PC-3 (cell line): Measurements from ENCODE around the gene TOLLIP. TPM values are rescaled to one million over a fixed set of nuclear protein-coding genes. Genes with fewer than 3 reads are reported as not detected.

ENCODE experiments used
- ATAC-seq: fragments of 200-7000 bp; cut with Tn5 transposase; 2 replicates; pipeline ENCODE4 v1.9.1; 2020; ENCODE audit warnings: mild to moderate bottlenecking, moderate library complexity
- BruUV-seq: library from RNA; stranded (reverse); fragments of 400-500 nt; replicated peaks from 2 replicates; lab custom pipeline; 2021; lab: Mats Ljungman, UMichigan
- CTCF ChIA-PET: fragments of 300-600 bp; sonication (Branson Sonifier 250); formaldehyde crosslinking; loops from one replicate; lab custom pipeline; 2022; ENCODE audit warnings: antibody characterized with exemption; lab: Charles Lee
- POLR2A ChIA-PET: fragments of 300-600 bp; sonication (Branson Sonifier 250); formaldehyde crosslinking; loops from one replicate; lab custom pipeline; 2022; ENCODE audit warnings: antibody characterized with exemption; ENCODE audit not compliant: unreplicated experiment; lab: Charles Lee
- DNase-seq: peaks from one replicate; pipeline ENCODE4 v3.0.0-alpha.2; 2015
- H2AFZ ChIP-seq: fragments of 300-600 bp; sonication (generic); 2 replicates; pipeline ENCODE4 v1.6.0; 2016; ENCODE audit warnings: antibody characterized with exemption, low read length
- H3F3A ChIP-seq: fragments of 300-600 bp; sonication (generic); one replicate; pipeline ENCODE4 v1.6.0; 2017; ENCODE audit warnings: antibody characterized with exemption, low read length, control low read depth, mild to moderate bottlenecking; ENCODE audit not compliant: unreplicated experiment
- H3K27ac ChIP-seq: fragments of 300-600 bp; sonication (generic); 2 replicates; pipeline ENCODE4 v1.5.1; 2016; ENCODE audit warnings: mild to moderate bottlenecking, low read length
- H3K27me3 ChIP-seq: fragments of 300-600 bp; sonication (generic); 2 replicates; pipeline ENCODE4 v1.6.1; 2016; ENCODE audit warnings: low read length, mixed read lengths
- H3K36me3 ChIP-seq: fragments of 300-600 bp; sonication (generic); 2 replicates; pipeline ENCODE4 v1.6.1; 2016; ENCODE audit warnings: low read depth, mixed run types, low read length, mixed read lengths
- H3K4me1 ChIP-seq: fragments of 300-600 bp; sonication (generic); 2 replicates; pipeline ENCODE4 v1.5.1; 2016; ENCODE audit warnings: low read length; ENCODE audit not compliant: insufficient read depth
- H3K4me2 ChIP-seq: fragments of 300-600 bp; sonication (generic); 2 replicates; pipeline ENCODE4 v1.6.0; 2016; ENCODE audit warnings: low read length
- H3K4me3 ChIP-seq: fragments of 300-600 bp; sonication (generic); 2 replicates; pipeline ENCODE4 v1.5.1; 2016; ENCODE audit warnings: mild to moderate bottlenecking, low read length, mixed read lengths
- H3K79me2 ChIP-seq: fragments of 300-600 bp; sonication (generic); 2 replicates; pipeline ENCODE4 v1.6.1; 2017; ENCODE audit warnings: low read length, mixed read lengths
- H3K9ac ChIP-seq: fragments of 300-600 bp; sonication (generic); 2 replicates; pipeline ENCODE4 v1.6.0; 2016; ENCODE audit warnings: mild to moderate bottlenecking, low read length
- H3K9me2 ChIP-seq: fragments of 300-600 bp; sonication (generic); replicated peaks from 2 replicates; pipeline ENCODE4 v1.6.1; 2016; ENCODE audit warnings: mixed run types, low read length, mixed read lengths
- H3K9me3 ChIP-seq: fragments of 300-600 bp; sonication (generic); 2 replicates; pipeline ENCODE4 v1.6.1; 2016; ENCODE audit warnings: low read length, mixed read lengths
- H4K20me1 ChIP-seq: fragments of 300-600 bp; sonication (generic); 2 replicates; pipeline ENCODE4 v1.6.1; 2016; ENCODE audit warnings: low read length, mixed read lengths
- EZH2 ChIP-seq: fragments of 300-600 bp; sonication (generic); IDR thresholded peaks from one replicate; pipeline ENCODE4 v1.6.1; 2017; ENCODE audit warnings: antibody characterized with exemption, mild to moderate bottlenecking, low read length; ENCODE audit not compliant: unreplicated experiment
- EZH2phosphoT487 ChIP-seq: fragments of 300-600 bp; sonication (generic); IDR thresholded peaks from 2 replicates; pipeline ENCODE4 v1.6.1; 2018; ENCODE audit warnings: mild to moderate bottlenecking, antibody characterized with exemption, low read length, borderline replicate concordance
- intact Hi-C: fragments of 100-400 bp; cut with micrococcal nuclease; formaldehyde crosslinking; loops from 2 replicates; pipeline ENCODE4 v1.9.0; 2023
- total RNA-seq: library from RNA; depleted of rRNA; stranded (reverse); fragments of >200 nt; gene quantifications from 2 replicates; pipeline ENCODE4 v1.2.3, GENCODE V29; 2014
- TF ChIP-seq, protein P1 (sequence below): fragments of 300-600 bp; sonication (generic); conservative IDR thresholded peaks from 2 replicates; pipeline ENCODE4 v1.5.1; 2017; ENCODE audit warnings: antibody characterized with exemption, low read depth, mild to moderate bottlenecking, low read length

Gene TOLLIP
- total RNA-seq, 1 experiment from 2014 or later, result 43.2 TPM

DNA sequence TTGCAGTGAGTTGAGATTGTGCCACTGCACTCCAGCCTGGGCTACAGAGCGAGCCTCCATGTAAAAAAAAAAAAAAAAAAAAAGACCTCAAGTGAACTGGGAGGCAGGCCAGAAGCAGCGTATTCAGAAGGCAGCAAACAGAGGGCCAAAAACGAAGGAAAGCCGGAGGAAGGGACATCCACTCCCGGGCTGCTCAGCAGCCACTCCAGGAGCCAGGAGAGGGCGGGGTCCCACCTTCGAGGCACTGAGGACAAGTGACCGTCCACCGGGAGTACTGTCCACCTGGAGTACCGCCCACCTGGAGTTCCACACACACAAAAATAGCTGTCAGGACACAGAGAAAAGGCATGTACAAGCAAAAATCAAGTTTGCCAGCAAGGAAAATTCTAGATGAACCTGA lies 5.5 kb downstream of the TOLLIP start:
- intact Hi-C loops, result loop anchor here (10.0 kb wide), 1 partner anchor 81 kb away; the partner anchor contains the start of gene BRSK2
- Histone ChIP-seq H4K20me1 (0 out of 2 replicates have a peak, but pooled peaks cover 3% of the 10 kb centered on the region), H3K27me3 (no peaks in the 10 kb centered on the region), H3K9me3 (no peaks in the 10 kb centered on the region), H3K4me2 (no peak overlapping the region), H3K27ac (peak overlapping the region; percentile 22; the same call in 1 of the 2 replicates), H3K4me3 (no peak overlapping the region), H3K36me3 (no peaks in the 10 kb centered on the region), H3K9me2 (no peaks in the 10 kb centered on the region), H3K9ac (no peak overlapping the region), H3K79me2 (peaks cover 99% of the 10 kb centered on the region), H3K4me1 (peaks cover 27% of the 10 kb centered on the region), H3F3A (no peaks in the 10 kb centered on the region), H2AFZ (no peak overlapping the region)
- CTCF ChIA-PET, result no interaction called here
- POLR2A ChIA-PET, result no interaction called here
- DNase-seq, result no peak
- TF ChIP-seq, protein P1, sequence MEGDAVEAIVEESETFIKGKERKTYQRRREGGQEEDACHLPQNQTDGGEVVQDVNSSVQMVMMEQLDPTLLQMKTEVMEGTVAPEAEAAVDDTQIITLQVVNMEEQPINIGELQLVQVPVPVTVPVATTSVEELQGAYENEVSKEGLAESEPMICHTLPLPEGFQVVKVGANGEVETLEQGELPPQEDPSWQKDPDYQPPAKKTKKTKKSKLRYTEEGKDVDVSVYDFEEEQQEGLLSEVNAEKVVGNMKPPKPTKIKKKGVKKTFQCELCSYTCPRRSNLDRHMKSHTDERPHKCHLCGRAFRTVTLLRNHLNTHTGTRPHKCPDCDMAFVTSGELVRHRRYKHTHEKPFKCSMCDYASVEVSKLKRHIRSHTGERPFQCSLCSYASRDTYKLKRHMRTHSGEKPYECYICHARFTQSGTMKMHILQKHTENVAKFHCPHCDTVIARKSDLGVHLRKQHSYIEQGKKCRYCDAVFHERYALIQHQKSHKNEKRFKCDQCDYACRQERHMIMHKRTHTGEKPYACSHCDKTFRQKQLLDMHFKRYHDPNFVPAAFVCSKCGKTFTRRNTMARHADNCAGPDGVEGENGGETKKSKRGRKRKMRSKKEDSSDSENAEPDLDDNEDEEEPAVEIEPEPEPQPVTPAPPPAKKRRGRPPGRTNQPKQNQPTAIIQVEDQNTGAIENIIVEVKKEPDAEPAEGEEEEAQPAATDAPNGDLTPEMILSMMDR, result no peak
- no peak for TF ChIP-seq EZH2phosphoT487
- TF ChIP-seq EZH2, result no peak
- ATAC-seq, result no peak
- BruUV-seq, result no TSS peak

DNA sequence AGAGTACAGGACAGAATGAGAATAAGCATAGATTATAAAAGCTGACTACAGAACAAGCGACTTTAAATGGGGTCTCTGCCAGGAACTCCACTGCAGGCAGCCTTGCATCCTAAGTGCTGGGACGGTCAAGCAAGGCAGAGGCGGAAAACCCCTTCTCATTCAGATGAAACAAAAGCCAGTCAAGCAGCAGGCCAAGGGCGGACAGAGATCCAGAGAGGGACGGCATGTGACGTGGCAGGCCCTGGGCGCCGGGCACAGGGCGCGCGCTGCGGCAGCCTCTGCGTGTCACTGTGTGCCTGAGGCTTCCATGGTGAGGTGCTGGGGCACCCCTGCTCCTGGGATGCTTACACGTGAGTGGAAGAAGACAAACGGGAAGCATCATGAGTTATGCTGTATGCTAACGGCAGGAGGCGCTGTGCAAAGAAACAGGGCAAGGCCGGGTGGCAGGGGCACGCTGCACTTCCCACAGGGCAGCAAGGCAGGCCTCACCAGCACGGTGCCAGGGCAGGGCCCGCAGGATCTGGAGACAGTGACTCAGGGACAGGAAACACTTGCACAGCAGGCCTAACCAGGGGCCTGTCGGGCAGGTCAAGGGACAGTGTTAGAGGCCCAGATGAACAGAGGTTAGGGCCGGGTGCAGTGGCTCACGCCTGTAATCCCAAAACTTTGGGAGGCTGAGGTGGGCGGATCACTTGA lies 6.2 kb downstream of the TOLLIP start:
- H3K9ac ChIP-seq, result no peak overlapping the region
- peak; percentile 87 for DNase-seq

More for the DNA sequence above, 6.2 kb downstream of the TOLLIP start:
- peaks cover 26% of the 10 kb centered on the region for H3K4me1 ChIP-seq
- no TSS peak for BruUV-seq
- no peaks in the 10 kb centered on the region for H3K27me3 ChIP-seq
- ChIA-PET CTCF (no interaction called here), POLR2A (no interaction called here)
- H3F3A ChIP-seq, result no peaks in the 10 kb centered on the region
- H3K4me3 ChIP-seq, result no peak overlapping the region
- H3K36me3 ChIP-seq, result no peaks in the 10 kb centered on the region
- H3K27ac ChIP-seq, result peak overlapping the region; percentile 22; the same call in 1 of the 2 replicates
- no peaks in the 10 kb centered on the region for H3K9me2 ChIP-seq
- H3K79me2 ChIP-seq, result peaks cover 99% of the 10 kb centered on the region
- ATAC-seq, result peak; percentile 94
- TF ChIP-seq, protein P1, result peak; percentile 85
- no peak for TF ChIP-seq EZH2phosphoT487
- peaks cover 6% of the 10 kb centered on the region; the same call in 1 of the 2 replicates for H4K20me1 ChIP-seq
- H3K9me3 ChIP-seq, result no peaks in the 10 kb centered on the region
- intact Hi-C loops, result loop anchor here (10.0 kb wide), 1 partner anchor 82 kb away; the partner anchor contains the start of gene BRSK2
- no peak overlapping the region for H3K4me2 ChIP-seq
- H2AFZ ChIP-seq, result no peak overlapping the region
